Fibroblast of villous mesenchyme (primary cell): ENCODE results near the gene FAM219A. TPM values are rescaled to one million over a fixed set of nuclear protein-coding genes. Genes with fewer than 3 reads are reported as not detected.

ENCODE experiments used
- DNase-seq: peaks from one replicate; pipeline ENCODE4 v3.0.0-alpha.2; 2010; ENCODE audit warnings: low read depth
- H3K4me3 ChIP-seq: 2 replicates; pipeline ENCODE4 v1.5.1; 2011; ENCODE audit warnings: low read depth, mild to moderate bottlenecking, low read length
- CTCF ChIP-seq: IDR thresholded peaks from 2 replicates; pipeline ENCODE4 v1.5.1; 2012; ENCODE audit warnings: low read depth, mild to moderate bottlenecking, low read length; ENCODE audit not compliant: insufficient read depth
- total RNA-seq: library from RNA; depleted of rRNA; stranded (reverse); fragments of >200 nt; gene quantifications from 2 replicates; pipeline ENCODE4 v1.2.3, GENCODE V29; 2012

The FAM219A gene
- total RNA-seq, 1 donor, result 9.9 TPM

DNA sequence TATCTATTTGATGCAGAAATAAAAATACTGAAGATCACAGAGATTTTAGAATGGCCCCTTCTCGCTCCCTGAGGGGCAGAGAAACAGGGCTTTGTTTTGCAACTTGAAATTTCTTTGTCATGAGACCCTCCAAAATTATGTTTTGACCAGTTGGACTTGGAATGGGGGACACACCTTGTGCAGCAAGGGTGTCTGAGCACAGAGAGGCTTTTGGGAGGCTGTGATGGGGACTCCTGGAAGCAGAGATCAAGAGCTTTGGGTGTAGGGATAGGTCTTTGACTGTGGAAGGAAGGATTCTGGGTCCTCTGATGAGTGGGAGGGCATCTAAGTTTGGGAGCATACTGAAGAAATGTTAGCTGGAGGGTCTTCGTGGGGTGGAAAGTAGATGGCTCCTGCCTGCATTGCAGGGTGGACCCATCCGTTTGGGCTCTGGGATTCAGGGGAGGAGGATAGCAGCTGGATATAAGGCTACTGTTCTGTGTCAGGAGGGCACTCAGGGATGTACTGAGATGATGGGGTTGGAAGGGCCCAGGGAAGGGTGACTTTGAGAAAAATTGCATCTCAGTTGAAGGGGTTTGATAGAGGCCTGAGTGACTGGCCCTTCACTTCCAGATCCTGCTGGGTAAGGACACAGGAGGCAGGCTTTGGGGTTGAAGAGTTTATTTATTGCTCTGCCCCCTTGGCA, 79.9 kb downstream of the FAM219A start:
- no peak for TF ChIP-seq CTCF
- no peak overlapping the region for H3K4me3 ChIP-seq
- no peak for DNase-seq

- no peak for TF ChIP-seq CTCF
- DNase-seq, result no peak
- peak overlapping the region; percentile 55 for H3K4me3 ChIP-seq
Observed at GRCh38 chr9:34377404-34377746, 81.0 kb downstream of the FAM219A start.

- peak within 1 kb of the TSS; percentile 55 for H3K4me3 ChIP-seq
- TF ChIP-seq CTCF, result no peak
- peak; percentile 89 for DNase-seq
Observed at GRCh38 chr9:34376596-34377403, 81.6 kb downstream of the FAM219A start, which contains the start of gene MYORG. Gene MYORG (minus strand): TSS chr9:34376898. CDS start chr9:34372943, 3,955 bp downstream.

DNA sequence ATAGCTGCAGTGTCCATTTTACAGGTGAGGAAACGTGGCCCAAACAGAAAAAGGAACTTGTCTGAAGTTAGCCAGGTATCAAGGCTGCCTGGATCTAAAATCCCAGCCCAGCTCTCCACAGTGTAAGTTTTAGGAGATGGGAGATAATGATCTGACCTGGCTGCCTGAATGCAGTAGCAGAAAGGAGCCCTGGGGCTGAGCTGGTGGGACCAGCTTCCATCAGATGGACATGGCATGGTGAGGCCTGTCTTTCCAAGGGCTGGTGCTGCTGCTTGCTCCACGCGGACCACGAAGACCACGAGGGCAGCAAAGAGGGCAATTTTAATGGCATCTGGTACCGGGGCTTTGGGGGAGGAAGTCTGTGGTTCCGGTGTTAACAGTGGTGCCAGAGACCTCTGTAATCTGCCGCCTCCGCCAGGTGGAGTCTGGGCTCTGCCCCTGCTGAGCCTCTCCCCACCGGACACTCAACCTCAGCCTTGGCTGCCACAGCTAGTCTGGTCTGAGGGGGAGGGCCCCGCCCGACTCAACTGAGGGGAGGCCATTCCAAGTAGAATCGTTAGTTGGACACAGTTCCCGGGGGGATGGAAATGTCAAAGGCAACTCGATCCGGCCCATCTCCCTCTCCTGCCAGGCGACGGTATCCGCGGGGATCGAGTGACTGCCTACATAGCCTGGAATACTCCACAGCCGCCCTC, 82.3 kb downstream of the FAM219A start:
- TF ChIP-seq CTCF, result no peak
- H3K4me3 ChIP-seq, result peak overlapping the region; percentile 55
- DNase-seq, result no peak

GRCh38 chr9:34374905-34375552, 83.3 kb downstream of the FAM219A start:
- no peak for DNase-seq
- H3K4me3 ChIP-seq, result no peak overlapping the region
- no peak for TF ChIP-seq CTCF

- DNase-seq, result no peak
- no peak overlapping the region for H3K4me3 ChIP-seq
- no peak for TF ChIP-seq CTCF
Observed at GRCh38 chr9:34374339-34374738, 84.0 kb downstream of the FAM219A start.
